GM19397 (cell line): ENCODE measurements around the gene SMTNL1.

ENCODE experiments used
- ATAC-seq: cut with Tn5 transposase; IDR thresholded peaks from one replicate; pipeline ENCODE4 v1.9.1; 2021; ENCODE audit warnings: mild to moderate bottlenecking, moderate library complexity; ENCODE audit not compliant: unreplicated experiment

SMTNL1 gene, protein sequence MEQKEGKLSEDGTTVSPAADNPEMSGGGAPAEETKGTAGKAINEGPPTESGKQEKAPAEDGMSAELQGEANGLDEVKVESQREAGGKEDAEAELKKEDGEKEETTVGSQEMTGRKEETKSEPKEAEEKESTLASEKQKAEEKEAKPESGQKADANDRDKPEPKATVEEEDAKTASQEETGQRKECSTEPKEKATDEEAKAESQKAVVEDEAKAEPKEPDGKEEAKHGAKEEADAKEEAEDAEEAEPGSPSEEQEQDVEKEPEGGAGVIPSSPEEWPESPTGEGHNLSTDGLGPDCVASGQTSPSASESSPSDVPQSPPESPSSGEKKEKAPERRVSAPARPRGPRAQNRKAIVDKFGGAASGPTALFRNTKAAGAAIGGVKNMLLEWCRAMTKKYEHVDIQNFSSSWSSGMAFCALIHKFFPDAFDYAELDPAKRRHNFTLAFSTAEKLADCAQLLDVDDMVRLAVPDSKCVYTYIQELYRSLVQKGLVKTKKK

DNA sequence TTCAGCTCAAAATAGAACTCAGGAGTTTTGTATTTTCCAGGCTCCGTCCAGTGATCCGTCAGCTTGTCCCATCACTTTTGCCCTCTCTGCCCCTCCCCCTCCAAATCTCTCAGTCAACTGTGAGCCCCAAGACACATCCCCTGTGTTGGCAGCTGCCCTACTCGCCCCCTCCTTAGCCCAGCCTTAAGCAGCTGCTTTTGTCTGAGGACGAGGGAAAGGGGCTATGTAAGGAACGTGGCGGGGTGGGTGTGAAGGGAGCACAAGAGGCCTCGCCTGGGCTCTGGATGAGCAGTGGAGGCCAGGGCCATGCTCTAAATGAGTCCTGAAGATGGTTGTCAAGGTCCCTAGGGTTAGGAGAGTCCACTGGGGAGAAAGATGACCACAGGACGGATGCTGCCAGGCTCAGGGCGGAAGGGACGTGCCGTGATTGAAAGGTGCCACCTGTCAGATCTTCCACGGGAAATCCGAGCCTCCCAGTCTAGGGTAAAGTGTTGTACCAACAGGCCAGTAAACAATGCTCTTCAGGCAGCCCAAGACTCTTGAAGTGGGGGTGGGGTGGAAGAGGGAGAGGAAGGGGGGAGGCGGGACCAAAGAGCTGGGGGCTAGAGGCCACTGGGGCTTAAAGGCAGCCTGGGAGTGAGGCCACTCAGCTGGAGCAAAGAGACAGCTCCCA is at the start of gene SMTNL1:
TSS of gene SMTNL1 (plus strand) at position 649 of the 673 bp plus-strand sequence. CDS start 5,048 bp downstream, outside the sequence.
- ATAC-seq = no peak

DNA sequence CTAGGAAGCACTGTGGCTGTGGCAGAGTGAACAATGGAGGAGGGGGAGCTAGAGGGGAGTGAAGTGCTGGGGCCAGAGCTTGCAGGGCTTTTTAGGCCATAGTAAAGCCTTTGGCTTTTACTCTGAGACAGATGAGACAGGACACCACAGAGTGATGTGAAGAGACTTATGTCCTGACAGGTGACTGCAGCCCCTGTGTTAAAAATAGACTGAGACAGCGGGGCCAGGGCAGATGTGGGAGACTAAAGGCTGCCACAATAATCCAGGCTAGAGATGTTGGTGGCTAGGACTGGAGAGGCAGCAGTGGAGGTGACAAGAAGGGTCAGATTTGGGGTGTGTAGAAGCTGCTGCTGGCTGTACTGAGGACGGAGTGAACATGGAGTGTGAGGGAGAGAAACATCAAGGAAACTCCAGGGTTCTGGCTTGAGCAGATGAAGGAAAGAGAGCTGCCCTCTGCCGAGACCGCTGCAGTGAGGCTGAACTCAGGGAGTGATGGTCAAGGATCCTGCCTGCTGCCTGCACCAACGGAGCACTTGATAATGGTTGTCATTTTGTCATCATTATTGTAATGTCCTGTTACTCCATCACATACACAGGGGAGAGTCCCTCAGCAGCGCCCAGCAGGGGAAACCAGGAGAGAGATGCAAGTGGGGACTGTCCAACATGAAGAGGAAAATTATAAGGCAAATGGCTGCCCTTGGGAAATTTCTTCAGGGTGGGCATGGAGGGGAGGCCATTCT is 49.3 kb upstream of the SMTNL1 start:
- no peak for ATAC-seq

DNA sequence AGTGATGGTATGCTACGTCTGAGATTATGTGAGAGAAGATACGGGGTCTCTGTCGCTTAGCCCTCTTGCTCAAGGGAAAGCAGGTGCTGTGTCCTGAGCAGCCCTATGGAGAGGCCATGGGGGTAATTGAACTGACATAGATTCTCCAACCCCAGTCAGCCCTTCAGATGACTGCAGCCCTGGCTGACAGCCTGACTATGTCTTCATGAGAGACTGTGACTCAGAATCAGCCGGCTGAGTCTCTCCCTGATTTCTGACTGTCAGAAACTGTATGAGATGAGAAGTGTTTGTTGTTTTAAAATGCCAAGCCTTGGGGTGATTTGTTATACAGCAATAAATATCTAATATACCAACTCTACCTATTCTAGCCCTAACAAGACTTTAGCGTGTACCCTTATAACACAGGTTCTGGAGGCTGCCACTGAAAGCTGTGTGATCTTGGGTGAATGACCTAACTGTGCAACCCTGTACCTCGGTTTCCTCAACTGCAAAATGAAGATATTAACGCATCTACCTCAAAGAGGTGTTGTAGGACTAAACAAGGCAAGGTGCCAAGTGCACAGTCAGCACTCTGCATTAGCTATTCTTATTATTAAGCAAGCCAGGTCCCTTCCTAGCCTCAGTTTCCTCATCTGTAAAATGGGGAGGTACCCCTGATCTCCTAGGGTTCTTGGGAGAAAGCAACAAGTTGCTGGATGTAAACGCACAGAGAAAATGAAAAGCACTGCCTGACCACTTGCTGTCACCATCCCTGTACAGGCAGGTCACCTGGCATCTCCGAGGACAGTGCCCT is 46.7 kb upstream of the SMTNL1 start:
- ATAC-seq = no peak

DNA sequence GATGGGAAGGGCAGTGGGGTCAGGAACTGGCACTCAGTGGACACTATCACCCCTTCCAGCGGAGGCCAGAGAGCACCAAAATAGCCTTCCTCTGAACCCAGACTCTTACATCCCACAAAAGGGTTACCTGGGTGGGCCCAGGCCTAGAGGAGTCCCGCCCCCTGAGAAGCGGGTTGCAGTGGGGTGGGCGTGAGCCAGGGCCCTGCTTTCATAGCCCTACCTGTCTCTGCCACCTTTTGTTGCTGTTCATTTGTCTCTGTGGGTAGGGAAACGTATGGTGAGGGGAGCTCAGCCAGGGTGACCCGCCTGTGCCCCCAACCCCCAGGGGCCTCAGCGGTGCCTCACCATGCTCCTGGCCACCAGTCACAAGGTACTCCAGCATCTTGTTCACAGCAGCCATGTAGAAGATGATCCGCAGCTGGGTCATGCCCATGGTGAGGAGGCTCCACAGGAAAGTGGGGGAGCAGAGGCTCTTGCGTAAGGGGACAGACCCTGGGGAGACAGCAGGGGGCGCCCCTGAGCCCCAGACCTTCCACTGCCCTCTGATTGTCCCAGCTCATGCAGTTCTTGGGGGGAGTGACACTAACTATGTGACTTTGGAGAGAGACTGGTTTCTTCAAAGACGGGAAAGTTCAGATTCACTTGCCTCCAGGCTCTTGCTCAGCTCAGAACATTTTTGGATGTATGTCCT is 45.9 kb upstream of the SMTNL1 start:
- no peak for ATAC-seq

DNA sequence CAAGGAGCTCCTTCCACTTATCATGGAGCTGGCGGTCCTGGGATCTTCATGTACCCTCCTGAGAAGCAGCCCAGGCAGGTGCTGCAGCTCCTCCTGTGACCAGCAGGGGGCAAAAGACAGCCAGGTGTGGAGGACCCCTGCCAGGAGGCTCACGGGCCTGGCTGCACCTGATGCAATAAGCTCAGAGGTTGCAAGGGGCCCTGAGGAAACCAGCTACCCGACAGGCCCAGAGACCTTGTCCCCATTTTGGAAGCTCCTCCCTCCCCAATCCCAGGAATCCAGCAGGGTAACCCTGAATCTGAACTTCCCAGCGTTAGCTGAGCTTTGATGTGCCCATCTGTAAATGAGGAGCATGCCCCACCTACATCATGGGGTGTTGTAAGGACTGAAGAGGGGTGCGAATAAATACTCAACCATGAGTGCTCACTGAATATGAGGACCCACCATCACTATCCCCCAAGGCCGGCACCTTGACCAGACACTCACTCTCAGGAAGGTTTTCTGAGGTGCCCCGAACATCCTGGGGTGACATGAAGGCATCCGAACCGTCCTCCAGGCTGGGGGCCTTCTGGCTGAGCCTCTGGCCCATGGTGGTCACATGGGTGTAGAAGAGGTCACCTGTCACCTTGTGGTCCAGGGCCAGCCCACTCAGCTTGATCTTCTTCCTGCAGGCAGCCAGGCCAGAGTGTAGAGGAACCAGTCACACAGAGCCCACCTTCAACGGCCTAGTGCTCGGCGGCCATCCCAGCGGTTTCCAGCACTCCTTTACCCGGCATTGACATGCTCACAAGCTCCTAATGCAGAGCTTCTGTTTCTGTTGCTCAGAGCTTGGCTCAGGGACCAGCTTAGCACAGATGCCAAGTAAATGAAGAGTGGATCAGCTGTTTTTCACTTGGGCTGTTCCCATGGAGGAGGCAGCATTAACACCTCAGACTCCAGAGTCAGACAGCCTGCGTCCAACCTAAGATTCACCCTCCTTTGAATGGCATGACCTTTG is 43.6 kb upstream of the SMTNL1 start:
- peak; percentile 68 for ATAC-seq

DNA sequence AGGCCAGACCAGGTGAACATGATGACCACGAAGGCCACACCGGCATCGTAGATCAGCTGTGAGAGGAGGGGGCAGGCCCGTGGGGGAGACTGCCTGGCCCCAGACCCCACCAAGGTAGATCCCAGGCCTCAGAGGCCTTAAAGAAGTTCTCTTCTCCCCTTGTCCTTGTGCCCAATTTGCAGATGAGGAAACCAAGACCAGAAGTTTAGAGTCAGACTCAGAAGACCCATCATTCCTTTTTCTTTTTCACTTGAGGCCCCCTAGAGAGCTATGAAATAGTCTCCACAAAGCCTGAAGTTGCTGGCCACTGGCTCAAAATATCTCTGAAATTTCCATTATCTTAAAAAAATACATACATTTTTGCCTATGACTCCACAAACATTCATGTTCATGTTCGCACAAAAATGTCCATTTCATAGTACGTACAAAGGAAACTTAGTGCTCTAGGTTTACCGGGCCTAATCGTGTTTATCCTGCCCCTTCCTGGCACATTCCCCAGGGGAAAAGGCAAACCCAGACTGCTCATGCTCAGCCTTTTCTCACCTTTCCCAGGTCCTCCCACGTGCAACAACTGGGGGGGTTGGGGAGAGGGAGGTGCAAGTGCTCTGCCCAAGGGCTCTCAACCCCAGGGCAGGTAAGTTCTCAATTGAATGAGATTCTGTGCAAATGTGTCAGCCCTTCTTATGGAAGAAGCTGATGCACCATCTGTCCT is 41.1 kb upstream of the SMTNL1 start:
- ATAC-seq = no peak

DNA sequence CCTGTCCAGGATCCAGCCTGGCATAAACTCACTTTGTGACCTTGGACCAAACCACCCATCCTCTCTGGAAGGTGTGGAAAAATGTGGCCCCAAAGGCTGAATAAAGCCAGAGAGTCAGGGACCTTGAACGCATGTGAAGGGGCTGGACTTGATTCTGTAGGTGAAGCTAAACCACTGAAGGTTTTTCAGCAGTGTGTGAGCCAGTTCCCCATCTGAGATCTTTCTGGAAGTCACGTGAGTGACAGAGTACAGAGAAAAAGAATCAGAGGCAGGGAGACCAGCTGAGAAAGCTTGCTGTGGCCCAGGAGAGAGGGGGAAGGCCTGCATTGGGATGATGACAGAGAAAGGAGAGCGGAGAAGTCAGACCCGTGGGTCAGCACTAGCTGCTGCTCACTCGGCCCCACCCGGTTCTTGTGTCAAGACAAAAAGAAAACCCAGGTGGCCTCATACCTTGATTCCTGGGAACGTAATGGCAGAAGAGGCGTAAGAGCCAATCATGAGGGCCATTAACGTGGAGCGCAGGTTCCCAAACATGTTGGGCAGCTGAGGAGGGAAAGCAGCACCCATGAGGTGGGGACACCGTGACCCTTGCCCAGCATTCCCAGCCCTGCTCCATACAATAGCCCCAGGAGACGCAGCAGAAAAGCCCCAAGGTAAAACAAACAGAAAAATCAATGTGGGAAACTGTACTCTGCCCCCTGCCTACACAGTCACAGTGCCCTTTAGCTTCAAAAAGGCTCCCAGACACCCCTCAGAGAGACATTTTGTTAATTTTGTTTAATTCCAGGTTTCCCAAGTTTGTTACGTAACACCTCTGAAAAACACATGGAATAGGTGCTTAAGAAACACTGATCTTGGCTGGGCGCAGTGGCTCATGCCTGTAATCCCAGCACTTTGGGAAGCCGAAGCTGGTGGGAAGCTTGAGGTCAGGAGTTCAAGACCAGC is 39.8 kb upstream of the SMTNL1 start:
- ATAC-seq = no peak

DNA sequence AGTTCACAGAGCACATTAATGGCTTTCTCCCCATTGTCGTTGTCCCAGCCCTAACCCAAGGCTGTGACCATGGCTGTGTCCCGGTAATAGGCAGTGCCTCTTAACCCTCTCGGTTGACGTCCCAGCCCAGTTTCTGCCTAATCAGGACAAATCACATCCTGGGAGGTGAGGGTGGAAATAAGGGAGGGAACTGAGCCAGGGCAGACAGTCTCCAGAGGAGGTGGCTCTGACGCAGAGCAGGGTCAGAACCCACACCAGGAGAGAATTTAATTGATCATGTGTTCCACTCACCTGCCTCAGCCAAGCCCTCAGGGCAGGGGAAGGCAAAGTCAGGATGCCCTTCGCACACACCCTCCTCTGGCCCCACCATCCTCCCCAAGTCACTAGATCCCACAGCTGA is 38.9 kb upstream of the SMTNL1 start:
- no peak for ATAC-seq

DNA sequence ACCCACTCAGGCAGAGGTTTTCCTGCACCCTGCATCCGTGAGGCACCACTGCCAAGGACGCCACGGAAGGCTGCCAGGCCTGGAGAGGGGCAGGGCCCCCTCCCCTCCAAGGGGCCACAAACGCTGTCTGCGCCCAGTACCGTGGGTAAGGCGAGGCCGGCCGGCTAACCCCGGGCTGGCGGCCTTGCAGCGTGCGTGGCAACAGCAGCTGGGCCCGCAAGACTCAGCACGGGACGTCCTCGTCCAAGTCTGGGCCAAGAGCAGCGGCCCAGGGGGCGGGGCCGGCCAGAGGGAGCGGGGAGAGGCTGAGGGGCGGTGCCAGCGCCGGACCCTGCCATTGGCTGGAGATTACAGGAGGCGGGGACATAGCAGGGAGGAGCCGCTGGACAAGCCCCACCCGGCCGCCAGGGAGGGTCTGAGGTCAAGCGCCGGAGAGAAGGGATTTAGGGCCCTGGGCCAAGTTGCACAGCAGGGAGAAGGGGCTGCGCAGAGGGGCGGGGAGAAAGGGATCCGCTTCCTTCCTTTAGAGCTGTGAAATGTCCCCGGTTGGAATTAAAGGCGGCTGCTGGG is 37.9 kb upstream of the SMTNL1 start:
- ATAC-seq = peak; percentile 97

DNA sequence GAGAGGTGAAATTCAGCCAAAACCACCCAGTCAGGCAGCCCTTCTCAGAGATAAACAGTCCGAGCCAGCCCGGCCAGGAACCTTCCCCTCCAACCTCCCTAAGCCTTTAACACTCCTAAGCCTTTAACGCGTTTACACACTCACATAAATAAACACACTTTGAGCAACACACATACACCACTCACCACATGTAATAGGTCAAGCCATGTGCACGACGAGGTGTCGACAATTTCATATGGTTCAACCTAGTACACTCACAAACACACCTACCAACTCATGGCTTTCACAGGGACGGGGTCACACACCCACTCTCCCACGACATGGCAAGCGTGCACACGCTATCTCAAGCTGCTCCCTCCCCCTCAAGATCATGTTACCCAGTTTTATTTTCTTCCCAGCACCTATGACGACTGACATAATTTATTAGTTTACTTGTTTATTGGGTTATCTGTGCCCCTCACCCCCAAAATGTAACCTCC is 37.4 kb upstream of the SMTNL1 start:
- ATAC-seq = peak; percentile 8

DNA sequence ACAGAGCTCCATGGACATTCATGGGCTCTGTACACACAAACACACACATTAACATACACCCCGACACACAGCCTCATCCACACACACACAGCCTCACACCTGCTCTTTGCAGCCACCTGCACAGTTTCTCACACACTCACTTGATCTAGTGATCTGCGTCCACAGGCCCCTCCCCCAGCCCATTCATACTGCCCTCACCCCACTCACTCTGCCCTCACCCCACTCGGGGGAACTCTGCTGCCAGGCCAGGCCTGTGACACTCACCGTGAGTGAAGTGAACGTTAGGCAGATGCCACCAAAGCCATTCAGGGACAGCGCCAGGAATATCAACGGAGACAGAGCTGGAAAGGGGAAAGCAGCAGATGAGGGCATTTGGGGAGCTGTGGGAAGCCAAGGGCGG is 36.9 kb upstream of the SMTNL1 start:
- ATAC-seq = no peak

DNA sequence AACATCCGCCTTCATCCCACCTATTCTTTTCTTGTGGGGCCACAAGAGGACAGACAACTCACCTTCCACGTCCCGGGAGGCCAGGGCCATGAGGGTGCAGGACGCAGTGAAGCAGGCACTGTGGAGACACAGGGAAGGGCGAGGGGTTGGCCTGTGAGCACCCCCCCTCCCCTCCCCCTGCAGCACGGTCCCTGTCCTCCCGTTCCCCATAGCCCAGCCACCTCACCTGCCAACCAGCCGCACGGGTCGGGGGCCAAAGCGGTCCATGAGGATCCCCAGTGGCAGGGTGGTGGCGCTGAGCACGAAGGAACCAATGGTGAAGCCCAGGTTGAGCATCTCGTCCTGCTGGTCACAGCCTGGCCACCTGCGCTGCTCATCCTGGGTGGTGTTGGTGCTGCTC is 36.5 kb upstream of the SMTNL1 start:
- no peak for ATAC-seq

DNA sequence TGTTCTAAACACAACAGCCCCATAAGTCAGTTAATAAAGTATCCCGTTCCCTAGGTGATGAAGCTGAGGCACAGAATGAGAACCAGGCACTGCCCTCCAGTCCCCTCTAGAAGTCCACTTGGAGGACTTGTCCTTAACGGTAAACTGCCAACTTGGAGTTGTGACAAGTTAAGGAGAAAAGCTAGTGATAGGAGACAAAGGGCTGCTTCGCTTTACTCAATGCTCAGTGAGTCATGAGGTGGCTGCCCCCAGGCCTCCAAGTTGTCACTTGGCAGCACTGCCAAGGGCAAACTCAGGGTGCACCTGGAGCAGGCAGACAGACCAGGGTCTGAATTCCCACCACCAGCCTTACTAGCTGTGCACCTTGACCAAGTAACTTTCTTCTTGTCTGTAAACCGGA is 35.4 kb upstream of the SMTNL1 start:
- ATAC-seq = no peak

DNA sequence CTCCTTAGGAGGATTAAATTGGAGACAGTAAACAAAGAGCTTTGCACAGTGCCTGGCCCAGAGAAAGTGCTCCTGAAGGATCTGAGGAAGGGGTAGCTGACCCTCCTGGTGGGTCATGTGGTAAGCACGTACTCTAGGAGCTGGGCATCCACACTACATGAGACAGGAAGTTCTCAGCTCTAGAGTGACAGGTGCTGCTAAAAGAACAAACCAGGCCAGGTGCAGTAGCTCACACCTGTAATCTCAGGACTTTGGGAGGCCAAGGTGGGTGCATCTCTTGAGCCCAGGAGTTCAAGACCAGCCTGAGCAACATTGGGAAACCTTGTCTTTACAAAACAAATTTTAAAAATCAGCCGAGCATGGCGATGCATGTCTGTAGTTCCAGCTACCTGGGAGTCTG is 35.0 kb upstream of the SMTNL1 start:
- no peak for ATAC-seq

DNA sequence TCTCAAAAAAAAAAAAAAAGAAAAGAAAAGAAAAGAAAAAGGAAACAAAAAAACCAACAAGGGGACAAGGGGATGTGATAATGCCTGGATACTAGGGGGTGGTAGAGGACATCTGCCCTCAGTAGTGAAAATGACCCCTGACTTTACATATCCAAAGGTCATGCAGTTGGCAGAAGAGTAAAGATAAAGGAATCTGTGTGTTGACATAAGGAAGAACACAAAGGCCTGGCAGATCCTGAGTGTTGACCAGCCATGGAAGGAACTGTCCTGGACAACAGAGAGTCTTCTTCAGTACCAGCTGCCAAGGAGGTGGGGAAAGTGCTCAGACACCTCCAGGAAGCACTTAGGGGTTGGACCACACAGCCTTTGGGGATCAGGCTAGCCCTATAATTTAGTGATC is 34.5 kb upstream of the SMTNL1 start:
- ATAC-seq = no peak

DNA sequence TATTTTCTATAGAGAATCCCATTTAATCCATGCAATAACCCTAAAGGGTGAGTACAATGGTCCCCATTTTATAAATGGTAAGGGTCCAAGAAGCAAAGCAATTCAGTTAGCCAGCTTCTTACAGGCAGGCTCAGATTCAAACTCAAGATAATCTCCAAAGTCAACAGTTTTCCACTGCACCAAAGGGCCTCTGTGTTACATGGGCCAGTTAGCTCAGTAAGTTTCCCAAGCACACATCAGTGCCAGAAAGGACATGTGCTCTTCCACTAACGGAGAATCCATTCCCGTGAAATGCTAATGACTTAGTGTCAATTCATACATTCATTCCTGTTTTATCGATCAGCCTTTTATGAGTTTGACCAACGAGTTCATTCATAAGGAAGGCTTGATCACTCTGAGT is 32.9 kb upstream of the SMTNL1 start:
- ATAC-seq = no peak

DNA sequence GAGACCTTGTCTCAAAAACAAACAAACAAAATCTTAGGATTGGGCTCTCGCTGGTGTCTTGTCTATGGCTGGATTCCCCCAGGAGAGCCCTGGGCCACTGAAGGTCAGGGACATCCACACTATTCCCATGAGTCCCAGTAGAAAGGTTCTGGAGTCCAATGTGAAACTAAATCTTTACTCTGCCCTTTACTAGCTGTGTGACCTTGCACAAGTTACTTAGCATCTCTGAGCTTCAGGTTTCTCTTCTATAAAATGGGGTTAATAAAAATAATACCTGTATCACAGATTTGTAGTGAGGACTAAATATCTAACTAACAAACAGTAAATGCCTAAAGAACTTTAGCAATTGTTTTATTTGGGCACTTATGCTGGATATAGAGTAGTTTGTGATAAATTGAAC is 30.9 kb upstream of the SMTNL1 start:
- ATAC-seq = no peak
